Left ventricle myocardium inferior (tissue), 1 donor: ENCODE results near the gene MVK. TPM values are rescaled to one million over a fixed set of nuclear protein-coding genes. Genes with fewer than 3 reads are reported as not detected.

Experiments used
- DNase-seq: peaks from one replicate; pipeline ENCODE4 v3.0.0-alpha.2; 2020
- H3K27ac ChIP-seq: fragments of 200-600 bp; replicated peaks from 2 replicates; pipeline ENCODE4 v1.8.0; 2021
- H3K27me3 ChIP-seq: fragments of 200-600 bp; 2 replicates; pipeline ENCODE4 v1.8.0; 2021; ENCODE audit warnings: low read depth
- H3K36me3 ChIP-seq: fragments of 200-600 bp; 2 replicates; pipeline ENCODE4 v1.8.0; 2021
- H3K4me1 ChIP-seq: fragments of 200-600 bp; 2 replicates; pipeline ENCODE4 v1.8.0; 2021
- H3K4me3 ChIP-seq: fragments of 200-600 bp; 2 replicates; pipeline ENCODE4 v1.8.0; 2021; ENCODE audit warnings: mild to moderate bottlenecking, moderate library complexity
- H3K9me3 ChIP-seq: fragments of 200-600 bp; replicated peaks from 2 replicates; pipeline ENCODE4 v1.8.0; 2021
- intact Hi-C: fragments of 100-400 bp; cut with micrococcal nuclease; formaldehyde crosslinking; loops from one replicate; pipeline ENCODE4 v1.11.0; 2022
- total RNA-seq: library from RNA; stranded (reverse); fragmentation: NEBNext Ultra II Directional; extraction: Animal tissue kit (Norgen Biotek cat#: 25700); gene quantifications from one replicate; pipeline ENCODE4 v1.2.1, GENCODE V29; 2021
- TF ChIP-seq, protein P1 (sequence below): fragments of 200-600 bp; IDR thresholded peaks from 2 replicates; pipeline ENCODE4 v1.8.0; 2021; ENCODE audit warnings: antibody characterized with exemption, mild to moderate bottlenecking, borderline replicate concordance
- donor health status: DM: no; HTN: yes; CAD: no; lungs with severe emphysema.

Gene MVK
- total RNA-seq, 1 donor from 2014 or later = 8.4 TPM

DNA sequence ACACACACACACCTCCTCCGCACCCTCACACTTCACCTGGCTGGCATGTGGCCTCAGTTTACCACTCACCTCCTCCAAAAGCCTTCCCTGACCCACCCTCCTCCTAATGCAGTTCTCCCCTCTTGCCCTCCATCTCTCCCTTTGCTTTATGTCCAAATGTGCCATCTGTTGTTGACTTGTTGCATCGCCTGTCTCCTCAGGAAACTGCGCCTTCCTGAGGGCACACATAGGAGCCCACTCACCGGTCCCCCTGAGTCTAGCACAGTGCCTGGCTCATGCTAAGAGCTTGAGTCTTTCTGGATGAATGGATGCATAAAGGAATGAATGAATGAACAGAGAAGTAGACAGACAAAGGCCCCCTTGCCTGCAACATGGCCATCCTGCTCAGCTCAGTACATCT lies 34.0 kb downstream of the MVK start:
- Histone ChIP-seq H3K27ac (no peak overlapping the region), H3K27me3 (peaks cover 59% of the 10 kb centered on the region), H3K36me3 (no peaks in the 10 kb centered on the region), H3K4me3 (no peak overlapping the region), H3K4me1 (peaks cover 12% of the 10 kb centered on the region), H3K9me3 (no peaks in the 10 kb centered on the region)
- intact Hi-C loops = no loop called here
- TF ChIP-seq, protein P1, sequence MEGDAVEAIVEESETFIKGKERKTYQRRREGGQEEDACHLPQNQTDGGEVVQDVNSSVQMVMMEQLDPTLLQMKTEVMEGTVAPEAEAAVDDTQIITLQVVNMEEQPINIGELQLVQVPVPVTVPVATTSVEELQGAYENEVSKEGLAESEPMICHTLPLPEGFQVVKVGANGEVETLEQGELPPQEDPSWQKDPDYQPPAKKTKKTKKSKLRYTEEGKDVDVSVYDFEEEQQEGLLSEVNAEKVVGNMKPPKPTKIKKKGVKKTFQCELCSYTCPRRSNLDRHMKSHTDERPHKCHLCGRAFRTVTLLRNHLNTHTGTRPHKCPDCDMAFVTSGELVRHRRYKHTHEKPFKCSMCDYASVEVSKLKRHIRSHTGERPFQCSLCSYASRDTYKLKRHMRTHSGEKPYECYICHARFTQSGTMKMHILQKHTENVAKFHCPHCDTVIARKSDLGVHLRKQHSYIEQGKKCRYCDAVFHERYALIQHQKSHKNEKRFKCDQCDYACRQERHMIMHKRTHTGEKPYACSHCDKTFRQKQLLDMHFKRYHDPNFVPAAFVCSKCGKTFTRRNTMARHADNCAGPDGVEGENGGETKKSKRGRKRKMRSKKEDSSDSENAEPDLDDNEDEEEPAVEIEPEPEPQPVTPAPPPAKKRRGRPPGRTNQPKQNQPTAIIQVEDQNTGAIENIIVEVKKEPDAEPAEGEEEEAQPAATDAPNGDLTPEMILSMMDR = no peak
- no peak for DNase-seq

DNA sequence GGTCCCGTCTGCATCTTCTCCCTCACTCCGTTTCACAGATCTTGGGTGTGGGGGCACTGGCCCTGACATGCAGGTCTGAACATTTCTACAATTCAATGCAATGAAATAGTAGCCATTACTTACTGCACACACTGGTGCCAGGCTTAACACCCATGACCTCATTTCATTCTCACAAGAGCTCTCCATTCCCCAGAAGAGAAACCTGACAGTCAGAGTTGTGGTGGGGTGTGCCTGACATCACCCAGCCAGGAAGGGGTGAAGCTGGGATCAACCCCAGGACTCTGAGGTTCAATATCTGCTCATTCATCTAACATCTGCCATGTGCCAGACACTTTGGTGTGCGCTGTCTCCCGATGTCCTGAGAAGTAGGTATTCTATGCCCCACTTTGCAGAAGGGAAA lies 34.7 kb downstream of the MVK start:
- intact Hi-C loops = no loop called here
- Histone ChIP-seq H3K4me1 (peaks cover 12% of the 10 kb centered on the region), H3K27me3 (peaks cover 66% of the 10 kb centered on the region), H3K9me3 (no peaks in the 10 kb centered on the region), H3K36me3 (no peaks in the 10 kb centered on the region), H3K27ac (no peak overlapping the region), H3K4me3 (no peak overlapping the region)
- TF ChIP-seq, protein P1 = no peak
- no peak for DNase-seq

DNA sequence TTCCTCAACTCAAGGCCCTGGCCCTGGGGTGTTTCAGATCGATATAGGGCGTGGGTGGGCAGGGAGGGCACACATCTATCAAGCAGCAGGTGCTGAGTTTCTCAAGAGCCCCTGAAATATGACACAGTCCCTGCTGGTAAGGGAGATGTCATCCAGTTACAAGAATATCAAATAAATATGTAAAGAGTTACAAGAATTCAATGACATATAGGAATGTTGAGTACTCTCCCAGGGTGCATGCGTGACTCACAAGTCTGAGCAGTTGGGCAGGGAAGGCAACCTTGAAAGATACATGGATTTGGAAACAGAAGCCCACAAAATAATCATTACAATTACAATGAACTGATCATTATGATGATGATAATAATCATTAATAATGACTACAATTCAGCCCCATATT lies 35.2 kb downstream of the MVK start:
- peaks cover 12% of the 10 kb centered on the region for H3K4me1 ChIP-seq
- no peaks in the 10 kb centered on the region for H3K36me3 ChIP-seq
- H3K4me3 ChIP-seq = no peak overlapping the region
- no peak for DNase-seq
- H3K27ac ChIP-seq = no peak overlapping the region
- H3K27me3 ChIP-seq = peaks cover 71% of the 10 kb centered on the region
- TF ChIP-seq, protein P1 = no peak
- H3K9me3 ChIP-seq = no peaks in the 10 kb centered on the region
- intact Hi-C loops = no loop called here

DNA sequence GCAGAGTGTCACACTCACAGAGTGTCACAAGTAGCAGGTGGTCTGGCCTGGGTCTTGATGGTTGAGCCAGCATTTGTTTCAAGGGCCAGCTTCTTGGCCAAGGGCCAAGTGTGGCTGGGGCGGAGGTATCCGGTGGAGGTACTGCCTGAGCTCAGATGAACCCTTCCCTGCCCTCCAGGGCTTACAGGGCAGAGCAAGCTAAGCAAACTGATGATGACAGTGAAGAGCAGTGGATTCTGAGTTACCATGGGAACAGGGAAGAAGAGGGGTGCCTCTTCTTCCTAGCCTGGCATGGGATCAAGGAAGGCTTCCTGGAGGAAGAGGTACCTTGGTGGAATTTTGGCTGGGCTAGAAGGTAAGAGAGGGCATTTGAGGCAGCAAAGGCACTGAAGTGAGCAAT lies 35.7 kb downstream of the MVK start:
- TF ChIP-seq, protein P1 = no peak
- intact Hi-C loops = no loop called here
- no peak for DNase-seq
- Histone ChIP-seq H3K4me3 (no peak overlapping the region), H3K4me1 (peaks cover 12% of the 10 kb centered on the region), H3K36me3 (no peaks in the 10 kb centered on the region), H3K27me3 (peaks cover 76% of the 10 kb centered on the region), H3K9me3 (no peaks in the 10 kb centered on the region), H3K27ac (no peak overlapping the region)

DNA sequence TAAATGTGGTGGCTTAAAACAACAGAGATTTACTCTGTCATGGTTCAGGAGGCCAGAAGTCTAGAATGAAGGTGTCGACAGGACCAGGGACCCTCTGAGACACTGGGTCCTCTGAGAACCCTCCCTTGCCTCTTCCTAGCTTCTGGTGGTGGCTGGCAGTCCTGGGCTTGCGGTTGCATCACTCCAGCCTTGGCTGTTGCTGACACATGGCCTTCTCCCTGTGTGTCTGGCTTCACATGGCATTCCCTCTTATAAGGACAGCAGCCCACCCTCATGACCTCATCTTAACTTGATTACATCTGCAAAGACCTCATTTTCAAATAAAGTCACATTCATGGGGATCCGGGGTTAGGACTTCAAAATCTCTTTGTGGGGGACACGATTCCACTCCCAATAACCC lies 36.9 kb downstream of the MVK start:
- intact Hi-C loops = no loop called here
- Histone ChIP-seq H3K4me3 (no peak overlapping the region), H3K27ac (no peak overlapping the region), H3K4me1 (peaks cover 12% of the 10 kb centered on the region), H3K27me3 (peaks cover 88% of the 10 kb centered on the region), H3K9me3 (no peaks in the 10 kb centered on the region), H3K36me3 (no peaks in the 10 kb centered on the region)
- DNase-seq = no peak
- TF ChIP-seq, protein P1 = no peak

DNA sequence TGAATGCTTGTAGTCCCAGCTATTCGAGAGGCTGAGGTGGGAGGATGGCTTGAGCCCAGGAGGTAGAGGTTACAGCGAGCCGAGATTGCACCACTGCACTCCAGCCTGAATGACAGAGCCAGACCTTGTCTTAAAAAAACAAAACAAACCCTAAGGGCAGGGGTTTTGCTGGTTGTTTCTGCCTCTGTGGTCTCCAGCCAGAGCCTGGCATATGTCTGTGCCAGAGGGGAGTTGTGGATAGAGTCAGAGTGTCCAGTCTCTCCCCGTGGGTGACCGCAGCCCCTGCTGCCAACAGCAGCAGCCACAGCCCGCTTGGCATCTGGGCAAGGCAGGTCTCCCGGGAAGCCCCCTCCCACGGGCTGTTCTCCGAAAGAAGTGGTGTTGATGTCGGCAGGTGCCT lies 37.6 kb downstream of the MVK start:
- H3K9me3 ChIP-seq = no peaks in the 10 kb centered on the region
- intact Hi-C loops = no loop called here
- H3K36me3 ChIP-seq = no peaks in the 10 kb centered on the region
- H3K27ac ChIP-seq = no peak overlapping the region
- no peak for DNase-seq
- peaks cover 94% of the 10 kb centered on the region for H3K27me3 ChIP-seq
- TF ChIP-seq, protein P1 = no peak
- peaks cover 10% of the 10 kb centered on the region for H3K4me1 ChIP-seq
- no peak overlapping the region for H3K4me3 ChIP-seq
